H9 (cell line): ENCODE results near the gene ANTXR2. TPM values are rescaled to one million over a fixed set of nuclear protein-coding genes. Genes with fewer than 3 reads are reported as not detected.

Experiments used
- DNase-seq: peaks from one replicate; pipeline ENCODE4 v3.0.0-alpha.2; 2017
- H2AFZ ChIP-seq: one replicate; pipeline ENCODE4 v1.6.1; 2013; ENCODE audit warnings: mild to moderate bottlenecking, low read length, control low read depth, moderate library complexity
- H2AK5ac ChIP-seq: 2 replicates; pipeline ENCODE4 v1.6.1; 2013; ENCODE audit warnings: low read length, control low read depth, mixed read lengths; ENCODE audit not compliant: insufficient read length
- H2BK120ac ChIP-seq: one replicate; pipeline ENCODE4 v1.6.1; 2013; ENCODE audit warnings: low read depth, mild to moderate bottlenecking, low read length, control low read depth, inconsistent platforms; ENCODE audit not compliant: poor library complexity, severe bottlenecking
- H2BK12ac ChIP-seq: 2 replicates; pipeline ENCODE4 v1.6.1; 2013; ENCODE audit warnings: low read length, control low read depth, mixed read lengths, low read depth; ENCODE audit not compliant: insufficient read length
- H2BK15ac ChIP-seq: 2 replicates; pipeline ENCODE4 v1.6.1; 2013; ENCODE audit warnings: low read depth, low read length, control low read depth
- H2BK20ac ChIP-seq: one replicate; pipeline ENCODE4 v1.6.1; 2013; ENCODE audit warnings: low read depth, mild to moderate bottlenecking, low read length, control low read depth, inconsistent platforms; ENCODE audit not compliant: poor library complexity, severe bottlenecking
- H2BK5ac ChIP-seq: 2 replicates; pipeline ENCODE4 v1.6.1; 2013; ENCODE audit warnings: low read length, control low read depth, mixed read lengths; ENCODE audit not compliant: insufficient read length
- H3K14ac ChIP-seq: 2 replicates; pipeline ENCODE4 v1.6.1; 2013; ENCODE audit warnings: low read length, control low read depth; ENCODE audit not compliant: insufficient read depth
- H3K18ac ChIP-seq: 2 replicates; pipeline ENCODE4 v1.6.1; 2013; ENCODE audit warnings: low read depth, mild to moderate bottlenecking, mixed read lengths, low read length, control low read depth; ENCODE audit not compliant: insufficient read length
- H3K23ac ChIP-seq: 2 replicates; pipeline ENCODE4 v1.6.1; 2013; ENCODE audit warnings: low read length, control low read depth, mixed read lengths, low read depth; ENCODE audit not compliant: insufficient read length
- H3K23me2 ChIP-seq: 2 replicates; pipeline ENCODE4 v1.6.1; 2013; ENCODE audit warnings: low read depth, mild to moderate bottlenecking, mixed read lengths, low read length, control low read depth; ENCODE audit not compliant: insufficient read length, poor library complexity, severe bottlenecking
- H3K27ac ChIP-seq: 2 replicates; pipeline ENCODE4 v1.5.1; 2013; ENCODE audit warnings: low read length, control low read depth, mixed read lengths, low read depth; ENCODE audit not compliant: insufficient read length
- H3K27me3 ChIP-seq: 2 replicates; pipeline ENCODE4 v1.6.1; 2013; ENCODE audit warnings: low read length, control low read depth, inconsistent platforms; ENCODE audit not compliant: insufficient read depth
- H3K4ac ChIP-seq: 2 replicates; pipeline ENCODE4 v1.6.1; 2013; ENCODE audit warnings: low read depth, mild to moderate bottlenecking, control low read depth, inconsistent platforms, low read length, moderate library complexity
- H3K4me1 ChIP-seq: 2 replicates; pipeline ENCODE4 v1.6.1; 2013; ENCODE audit warnings: low read length, control low read depth, inconsistent platforms; ENCODE audit not compliant: insufficient read depth
- H3K4me2 ChIP-seq: 2 replicates; pipeline ENCODE4 v1.6.1; 2013; ENCODE audit warnings: low read length, control low read depth, mixed read lengths; ENCODE audit not compliant: insufficient read length, insufficient read depth
- H3K56ac ChIP-seq: 2 replicates; pipeline ENCODE4 v1.6.1; 2013; ENCODE audit warnings: low read depth, mild to moderate bottlenecking, mixed read lengths, low read length, control low read depth; ENCODE audit not compliant: insufficient read length
- H3K79me1 ChIP-seq: 2 replicates; pipeline ENCODE4 v1.6.1; 2013; ENCODE audit warnings: low read depth, mild to moderate bottlenecking, moderate library complexity, low read length, control low read depth, inconsistent platforms; ENCODE audit not compliant: insufficient read depth, poor library complexity, severe bottlenecking
- H3K79me2 ChIP-seq: 2 replicates; pipeline ENCODE4 v1.6.1; 2013; ENCODE audit warnings: low read length, control low read depth, inconsistent platforms; ENCODE audit not compliant: insufficient read depth
- H3K9ac ChIP-seq: 2 replicates; pipeline ENCODE4 v1.6.1; 2013; ENCODE audit warnings: low read length, control low read depth, mixed read lengths; ENCODE audit not compliant: insufficient read length; ENCODE audit errors: extremely low read depth
- H3K9me3 ChIP-seq: one replicate; pipeline ENCODE4 v1.6.1; 2013; ENCODE audit warnings: low read depth, low read length, inconsistent platforms; ENCODE audit not compliant: control insufficient read depth
- H3T11ph ChIP-seq: one replicate; pipeline ENCODE4 v1.6.1; 2013; ENCODE audit warnings: mild to moderate bottlenecking, low read length, control low read depth, inconsistent platforms
- H4K20me1 ChIP-seq: one replicate; pipeline ENCODE4 v1.6.1; 2013; ENCODE audit not compliant: control insufficient read depth, insufficient read length, insufficient read depth
- H4K5ac ChIP-seq: 2 replicates; pipeline ENCODE4 v1.6.1; 2013; ENCODE audit warnings: low read depth, mild to moderate bottlenecking, mixed read lengths, low read length, control low read depth; ENCODE audit not compliant: insufficient read length
- H4K8ac ChIP-seq: replicated peaks from 2 replicates; pipeline ENCODE4 v1.6.1; 2013; ENCODE audit warnings: low read length, control low read depth, mixed read lengths, low read depth; ENCODE audit not compliant: insufficient read length
- H4K91ac ChIP-seq: 2 replicates; pipeline ENCODE4 v1.6.1; 2013; ENCODE audit warnings: low read depth, mild to moderate bottlenecking, moderate library complexity, mixed read lengths, low read length, control low read depth; ENCODE audit not compliant: insufficient read length
- H3K27ac Mint-ChIP-seq, 3 experiments: 2 replicates in 2 of 3; 3 replicates in 1 of 3; pipeline ENCODE4 v1.8.0; 2020 to 2021; ENCODE audit warnings: mixed read lengths in 3 of 3, mild to moderate bottlenecking in 1 of 3, moderate library complexity in 1 of 3
- H3K27me3 Mint-ChIP-seq: 2 replicates; pipeline ENCODE4 v1.8.0; 2021; ENCODE audit warnings: low read depth, mild to moderate bottlenecking, moderate library complexity, mixed read lengths
- H3K36me3 Mint-ChIP-seq, 3 experiments: 2 replicates in 2 of 3; 3 replicates in 1 of 3; pipeline ENCODE4 v1.8.0; 2020 to 2021; ENCODE audit warnings: low read depth in 3 of 3, mixed read lengths in 3 of 3; ENCODE audit not compliant: insufficient read depth in 1 of 3
- H3K4me1 Mint-ChIP-seq, 2 experiments: 2 replicates each; pipeline ENCODE4 v1.8.0; 2020; ENCODE audit warnings: mixed read lengths in 2 of 2
- H3K4me3 Mint-ChIP-seq, 2 experiments: 2 replicates in 1 of 2; 3 replicates in 1 of 2; pipeline ENCODE4 v1.8.0; 2020 to 2021; ENCODE audit warnings: mild to moderate bottlenecking in 2 of 2, mixed read lengths in 2 of 2, moderate library complexity in 1 of 2
- H3K9me3 Mint-ChIP-seq, 2 experiments: 2 replicates in 1 of 2; 3 replicates in 1 of 2; pipeline ENCODE4 v1.8.0; 2020; ENCODE audit warnings: mild to moderate bottlenecking in 2 of 2, mixed read lengths in 2 of 2, moderate library complexity in 1 of 2
- WGBS: extraction: QIAGEN DNeasy Blood & Tissue Kit; methylation state at CpG from one replicate; pipeline ENCODE4 v1.1.7; 2013; ENCODE audit warnings: missing lambda C conversion rate, low lambda C conversion rate, mixed read lengths; ENCODE audit not compliant: insufficient read length; ENCODE audit errors: extremely low coverage; 5-methylcytosine and 5-hydroxymethylcytosine counted together
- total RNA-seq: library from RNA; stranded (reverse); gene quantifications from 2 replicates; pipeline ENCODE4 v1.2.1, GENCODE V29; 2021
- TF ChIP-seq, protein P1 (sequence below): fragments of 200-600 bp; sonication (generic); conservative IDR thresholded peaks from 3 replicates; pipeline ENCODE4 v1.8.0; 2021; ENCODE audit warnings: antibody characterized with exemption, mild to moderate bottlenecking

The ANTXR2 gene
- total RNA-seq, 1 experiment from 2014 or later = 4.7 TPM

GRCh38 chr4:79862821-79863220 is 210.2 kb downstream of the ANTXR2 start:
- H2BK5ac ChIP-seq = no peak overlapping the region
- H2BK12ac ChIP-seq = no peak overlapping the region
- H3K27me3 ChIP-seq = no peaks in the 10 kb centered on the region; the same call in 1 of the 2 replicates
- H2AK5ac ChIP-seq = no peak overlapping the region
- no peaks in the 10 kb centered on the region for H3K4me1 ChIP-seq
- H4K8ac ChIP-seq = no peak overlapping the region
- no peaks in the 10 kb centered on the region for H3K79me1 ChIP-seq
- no peaks in the 10 kb centered on the region for H3K9me3 Mint-ChIP-seq
- no peak overlapping the region for H3T11ph ChIP-seq
- no peak overlapping the region for H3K4me3 Mint-ChIP-seq
- H3K36me3 Mint-ChIP-seq = no peaks in the 10 kb centered on the region
- H3K4ac ChIP-seq = no peak overlapping the region
- WGBS = no CpG with 5 or more reads among the region's 3 CpGs
- no peaks in the 10 kb centered on the region for H3K23me2 ChIP-seq
- TF ChIP-seq, protein P1, sequence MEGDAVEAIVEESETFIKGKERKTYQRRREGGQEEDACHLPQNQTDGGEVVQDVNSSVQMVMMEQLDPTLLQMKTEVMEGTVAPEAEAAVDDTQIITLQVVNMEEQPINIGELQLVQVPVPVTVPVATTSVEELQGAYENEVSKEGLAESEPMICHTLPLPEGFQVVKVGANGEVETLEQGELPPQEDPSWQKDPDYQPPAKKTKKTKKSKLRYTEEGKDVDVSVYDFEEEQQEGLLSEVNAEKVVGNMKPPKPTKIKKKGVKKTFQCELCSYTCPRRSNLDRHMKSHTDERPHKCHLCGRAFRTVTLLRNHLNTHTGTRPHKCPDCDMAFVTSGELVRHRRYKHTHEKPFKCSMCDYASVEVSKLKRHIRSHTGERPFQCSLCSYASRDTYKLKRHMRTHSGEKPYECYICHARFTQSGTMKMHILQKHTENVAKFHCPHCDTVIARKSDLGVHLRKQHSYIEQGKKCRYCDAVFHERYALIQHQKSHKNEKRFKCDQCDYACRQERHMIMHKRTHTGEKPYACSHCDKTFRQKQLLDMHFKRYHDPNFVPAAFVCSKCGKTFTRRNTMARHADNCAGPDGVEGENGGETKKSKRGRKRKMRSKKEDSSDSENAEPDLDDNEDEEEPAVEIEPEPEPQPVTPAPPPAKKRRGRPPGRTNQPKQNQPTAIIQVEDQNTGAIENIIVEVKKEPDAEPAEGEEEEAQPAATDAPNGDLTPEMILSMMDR = no peak
- no peaks in the 10 kb centered on the region for H3K4me1 Mint-ChIP-seq
- H3K14ac ChIP-seq = no peak overlapping the region
- H4K5ac ChIP-seq = no peak overlapping the region
- no peak overlapping the region for H3K56ac ChIP-seq
- no peak for DNase-seq
- H3K79me2 ChIP-seq = no peaks in the 10 kb centered on the region
- no peak overlapping the region for H2BK120ac ChIP-seq
- no peak overlapping the region for H3K27ac ChIP-seq
- no peak overlapping the region for H3K23ac ChIP-seq
- H4K20me1 ChIP-seq = no peaks in the 10 kb centered on the region
- H3K27ac Mint-ChIP-seq = no peak overlapping the region
- no peak overlapping the region for H2BK15ac ChIP-seq
- no peak overlapping the region for H3K9ac ChIP-seq
- no peak overlapping the region for H4K91ac ChIP-seq
- no peak overlapping the region for H2AFZ ChIP-seq
- H3K18ac ChIP-seq = no peak overlapping the region
- H2BK20ac ChIP-seq = no peak overlapping the region
- no peaks in the 10 kb centered on the region for H3K9me3 ChIP-seq
- H3K27me3 Mint-ChIP-seq = no peaks in the 10 kb centered on the region
- H3K4me2 ChIP-seq = no peak overlapping the region
